SK-N-SH (cell line): ENCODE measurements around the gene TRIM47.

ENCODE experiments used
- EP300 ChIP-seq, 2 experiments: IDR thresholded peaks; 2 replicates each; pipeline versions ENCODE4 v1.4.0 to v1.6.1; 2012; ENCODE audit warnings: borderline replicate concordance in 1 of 2, low read depth in 1 of 2, low read length in 1 of 2
- EZH2phosphoT487 ChIP-seq: fragments of 200-600 bp; sonication (generic); IDR thresholded peaks from 2 replicates; pipeline ENCODE4 v1.6.1; 2017; ENCODE audit warnings: low read depth, mixed run types, mild to moderate bottlenecking, antibody characterized with exemption, moderate library complexity, borderline replicate concordance
- FOXM1 ChIP-seq: IDR thresholded peaks from 2 replicates; pipeline ENCODE4 v1.4.0; 2012; ENCODE audit warnings: low read depth, mild to moderate bottlenecking
- GATA2 ChIP-seq: sonication (generic); formaldehyde crosslinking; IDR thresholded peaks from 2 replicates; pipeline ENCODE4 v1.5.0; 2020; ENCODE audit warnings: mild to moderate bottlenecking, missing genetic modification reagents
- MEF2A ChIP-seq: IDR thresholded peaks from 2 replicates; pipeline ENCODE4 v1.4.0; 2012; ENCODE audit warnings: low read depth, borderline replicate concordance
- MXI1 ChIP-seq: IDR thresholded peaks from 2 replicates; pipeline ENCODE4 v1.6.1; 2012; ENCODE audit warnings: mild to moderate bottlenecking, low read depth, low read length, improper control_type of control experiment
- NRF1 ChIP-seq: IDR thresholded peaks from 2 replicates; pipeline ENCODE4 v1.6.1; 2012; ENCODE audit warnings: low read depth, mild to moderate bottlenecking, low read length
- POLR2AphosphoS5 ChIP-seq: IDR thresholded peaks from 2 replicates; pipeline ENCODE4 v1.6.1; 2012; ENCODE audit warnings: low read depth, low read length
- RAD21 ChIP-seq: IDR thresholded peaks from 2 replicates; pipeline ENCODE4 v1.6.1; 2012; ENCODE audit warnings: mild to moderate bottlenecking, low read length
- RXRA ChIP-seq: IDR thresholded peaks from 2 replicates; pipeline ENCODE4 v1.4.0; 2012; ENCODE audit warnings: low read depth, mild to moderate bottlenecking, borderline replicate concordance
- TF ChIP-seq, protein P1 (sequence below): fragments of 200-600 bp; sonication (generic); IDR thresholded peaks from 2 replicates; pipeline ENCODE4 v1.6.1; 2017; ENCODE audit warnings: antibody characterized with exemption, mild to moderate bottlenecking, moderate library complexity
- TF ChIP-seq, protein P2 (sequence below): fragments of 150-350 bp; IDR thresholded peaks from 2 replicates; pipeline ENCODE4 v1.6.1; 2017; ENCODE audit warnings: antibody characterized with exemption, low read length, low read depth, borderline replicate concordance
- TF ChIP-seq, protein P3 (sequence below): IDR thresholded peaks from 2 replicates; pipeline ENCODE4 v1.6.1; 2012; ENCODE audit warnings: mild to moderate bottlenecking, low read depth, low read length, moderate library complexity
- TF ChIP-seq, protein P4 (sequence below): IDR thresholded peaks from 2 replicates; pipeline ENCODE4 v1.4.0; 2012; ENCODE audit warnings: low read depth

DNA sequence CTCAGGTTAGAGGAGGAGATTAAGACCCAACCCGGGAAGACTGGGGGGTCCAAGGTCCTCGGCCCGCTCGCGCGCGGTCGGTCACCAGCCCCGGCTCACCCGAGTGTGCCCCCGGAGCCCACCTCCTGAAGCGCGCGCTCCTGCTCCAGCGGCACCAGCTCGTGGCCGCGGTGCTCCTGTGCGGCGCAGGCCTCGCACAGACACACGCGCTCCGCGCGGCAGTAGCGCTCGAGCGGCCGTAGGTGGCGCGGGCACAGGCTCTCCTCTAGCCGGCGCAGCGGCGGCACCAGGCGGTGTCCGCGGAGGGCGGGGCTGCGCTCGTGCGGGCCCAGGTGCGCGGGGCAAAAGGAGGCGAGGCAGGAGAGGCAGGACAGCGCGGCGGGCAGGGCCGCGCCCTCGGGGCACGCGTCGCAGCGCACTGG, 618 bp downstream of the TRIM47 start:
- TF ChIP-seq, protein P1, sequence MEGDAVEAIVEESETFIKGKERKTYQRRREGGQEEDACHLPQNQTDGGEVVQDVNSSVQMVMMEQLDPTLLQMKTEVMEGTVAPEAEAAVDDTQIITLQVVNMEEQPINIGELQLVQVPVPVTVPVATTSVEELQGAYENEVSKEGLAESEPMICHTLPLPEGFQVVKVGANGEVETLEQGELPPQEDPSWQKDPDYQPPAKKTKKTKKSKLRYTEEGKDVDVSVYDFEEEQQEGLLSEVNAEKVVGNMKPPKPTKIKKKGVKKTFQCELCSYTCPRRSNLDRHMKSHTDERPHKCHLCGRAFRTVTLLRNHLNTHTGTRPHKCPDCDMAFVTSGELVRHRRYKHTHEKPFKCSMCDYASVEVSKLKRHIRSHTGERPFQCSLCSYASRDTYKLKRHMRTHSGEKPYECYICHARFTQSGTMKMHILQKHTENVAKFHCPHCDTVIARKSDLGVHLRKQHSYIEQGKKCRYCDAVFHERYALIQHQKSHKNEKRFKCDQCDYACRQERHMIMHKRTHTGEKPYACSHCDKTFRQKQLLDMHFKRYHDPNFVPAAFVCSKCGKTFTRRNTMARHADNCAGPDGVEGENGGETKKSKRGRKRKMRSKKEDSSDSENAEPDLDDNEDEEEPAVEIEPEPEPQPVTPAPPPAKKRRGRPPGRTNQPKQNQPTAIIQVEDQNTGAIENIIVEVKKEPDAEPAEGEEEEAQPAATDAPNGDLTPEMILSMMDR: peak; percentile 15; the same call in 1 of the 2 replicates
- TF ChIP-seq EP300 (IDR thresholded peaks at IDR 0.05; ENCODE audit: borderline replicate concordance in 1 of 2, low read depth in 1 of 2, low read length in 1 of 2) (no peak), GATA2 (CRISPR knock-in tag) (no peak), RAD21 (peak; percentile 34; the same call in 1 of the 2 replicates), FOXM1 (no peak), POLR2AphosphoS5 (no peak), NRF1 (peak; percentile 46), RXRA (no peak), MXI1 (peak; percentile 74), MEF2A (no peak), EZH2phosphoT487 (no peak)
- TF ChIP-seq, protein P2, sequence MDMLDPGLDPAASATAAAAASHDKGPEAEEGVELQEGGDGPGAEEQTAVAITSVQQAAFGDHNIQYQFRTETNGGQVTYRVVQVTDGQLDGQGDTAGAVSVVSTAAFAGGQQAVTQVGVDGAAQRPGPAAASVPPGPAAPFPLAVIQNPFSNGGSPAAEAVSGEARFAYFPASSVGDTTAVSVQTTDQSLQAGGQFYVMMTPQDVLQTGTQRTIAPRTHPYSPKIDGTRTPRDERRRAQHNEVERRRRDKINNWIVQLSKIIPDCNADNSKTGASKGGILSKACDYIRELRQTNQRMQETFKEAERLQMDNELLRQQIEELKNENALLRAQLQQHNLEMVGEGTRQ: no peak
- TF ChIP-seq, protein P3, sequence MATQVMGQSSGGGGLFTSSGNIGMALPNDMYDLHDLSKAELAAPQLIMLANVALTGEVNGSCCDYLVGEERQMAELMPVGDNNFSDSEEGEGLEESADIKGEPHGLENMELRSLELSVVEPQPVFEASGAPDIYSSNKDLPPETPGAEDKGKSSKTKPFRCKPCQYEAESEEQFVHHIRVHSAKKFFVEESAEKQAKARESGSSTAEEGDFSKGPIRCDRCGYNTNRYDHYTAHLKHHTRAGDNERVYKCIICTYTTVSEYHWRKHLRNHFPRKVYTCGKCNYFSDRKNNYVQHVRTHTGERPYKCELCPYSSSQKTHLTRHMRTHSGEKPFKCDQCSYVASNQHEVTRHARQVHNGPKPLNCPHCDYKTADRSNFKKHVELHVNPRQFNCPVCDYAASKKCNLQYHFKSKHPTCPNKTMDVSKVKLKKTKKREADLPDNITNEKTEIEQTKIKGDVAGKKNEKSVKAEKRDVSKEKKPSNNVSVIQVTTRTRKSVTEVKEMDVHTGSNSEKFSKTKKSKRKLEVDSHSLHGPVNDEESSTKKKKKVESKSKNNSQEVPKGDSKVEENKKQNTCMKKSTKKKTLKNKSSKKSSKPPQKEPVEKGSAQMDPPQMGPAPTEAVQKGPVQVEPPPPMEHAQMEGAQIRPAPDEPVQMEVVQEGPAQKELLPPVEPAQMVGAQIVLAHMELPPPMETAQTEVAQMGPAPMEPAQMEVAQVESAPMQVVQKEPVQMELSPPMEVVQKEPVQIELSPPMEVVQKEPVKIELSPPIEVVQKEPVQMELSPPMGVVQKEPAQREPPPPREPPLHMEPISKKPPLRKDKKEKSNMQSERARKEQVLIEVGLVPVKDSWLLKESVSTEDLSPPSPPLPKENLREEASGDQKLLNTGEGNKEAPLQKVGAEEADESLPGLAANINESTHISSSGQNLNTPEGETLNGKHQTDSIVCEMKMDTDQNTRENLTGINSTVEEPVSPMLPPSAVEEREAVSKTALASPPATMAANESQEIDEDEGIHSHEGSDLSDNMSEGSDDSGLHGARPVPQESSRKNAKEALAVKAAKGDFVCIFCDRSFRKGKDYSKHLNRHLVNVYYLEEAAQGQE: no peak
- TF ChIP-seq, protein P4, sequence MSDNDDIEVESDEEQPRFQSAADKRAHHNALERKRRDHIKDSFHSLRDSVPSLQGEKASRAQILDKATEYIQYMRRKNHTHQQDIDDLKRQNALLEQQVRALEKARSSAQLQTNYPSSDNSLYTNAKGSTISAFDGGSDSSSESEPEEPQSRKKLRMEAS: peak; percentile 78
